SK-MEL-5 (cell line): ENCODE results near the gene ARHGEF40. TPM values are rescaled to one million over a fixed set of nuclear protein-coding genes. Genes with fewer than 3 reads are reported as not detected.
"Not testable (repeated sequence)": the region's sequence is repeated elsewhere in the genome, so short reads cannot be mapped to it uniquely, and the experiment has no call there.

Source experiments
- DNase-seq: peaks from one replicate; pipeline ENCODE4 v3.0.0-alpha.2; 2016; ENCODE audit warnings: low read depth, low spot score
- in situ Hi-C: cut with HindIII; loops from 2 replicates; pipeline ENCODE4 v1.10.0; 2016; ENCODE audit warnings: low sequenced_read_pairs, high pct_unique_total_duplicates, low pct_unique_long_range_greater_than_20kb
- total RNA-seq: library from RNA; depleted of rRNA; stranded (reverse); fragments of >200 nt; shearing (Covaris generic); gene quantifications from 2 replicates; pipeline ENCODE4 v1.2.3, GENCODE V29; 2014

ARHGEF40 gene
- total RNA-seq, 1 experiment from 2014 or later: 19.7 TPM

- DNase-seq: no peak
Measured at GRCh38 chr14:21037156-21037555, 32.9 kb upstream of the ARHGEF40 start.

DNA sequence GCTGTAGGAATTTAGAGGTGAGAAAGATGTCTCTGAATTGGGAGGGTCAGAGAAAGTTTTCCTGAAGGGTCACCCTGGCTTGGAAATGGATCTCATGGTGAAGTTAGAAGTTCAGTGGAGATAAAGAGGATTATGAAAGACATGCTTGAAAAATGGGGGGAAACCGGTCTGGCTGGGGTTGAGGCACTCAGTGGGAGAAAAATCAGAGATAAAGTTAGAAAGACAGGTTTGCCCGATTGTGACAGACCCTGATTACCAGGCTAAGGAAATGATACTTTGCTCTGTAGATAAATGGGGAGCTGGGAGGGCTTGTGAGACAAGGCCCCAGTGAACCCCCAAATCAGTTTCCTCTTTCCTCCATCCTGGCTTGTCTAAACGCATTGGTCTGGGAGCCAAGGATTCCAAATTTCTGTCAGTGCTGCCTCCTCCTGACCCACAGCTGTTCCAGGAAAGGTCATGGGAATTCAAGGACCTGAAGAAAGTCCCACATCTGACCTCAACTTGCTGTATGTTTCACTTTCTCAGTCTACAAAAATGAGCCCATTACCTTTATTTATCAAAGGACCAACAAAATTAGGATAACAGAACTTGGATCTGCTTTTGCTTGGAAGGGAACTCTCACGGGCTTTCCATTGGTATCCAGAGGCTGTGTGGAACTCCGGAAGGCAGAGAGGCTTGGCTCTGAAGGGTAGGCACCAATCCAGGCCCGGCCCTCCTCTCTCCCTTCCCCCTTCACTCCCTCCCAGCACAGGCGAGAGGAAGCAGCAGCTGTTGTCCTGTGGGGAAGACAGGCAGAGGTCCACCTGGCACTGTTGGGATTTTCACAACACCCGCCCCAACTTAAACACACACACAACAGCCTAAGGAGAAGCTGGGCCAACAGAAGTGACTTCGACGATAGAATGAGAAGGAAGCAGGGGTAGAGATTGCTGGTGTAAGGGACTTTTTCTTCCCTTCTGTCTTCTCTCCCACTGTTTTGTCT, 31.4 kb upstream of the ARHGEF40 start:
- peak; percentile 70 for DNase-seq
- in situ Hi-C loops: no loop called here

More at GRCh38 chr14:21037156-21037555, 32.9 kb upstream of the ARHGEF40 start:
- in situ Hi-C loops: no loop called here

GRCh38 chr14:21039585-21040369, 30.3 kb upstream of the ARHGEF40 start:
- DNase-seq: peak; percentile 84
- in situ Hi-C loops: no loop called here

GRCh38 chr14:21040370-21040925, 29.7 kb upstream of the ARHGEF40 start:
- no peak for DNase-seq
- in situ Hi-C loops: no loop called here

- in situ Hi-C loops, DNase-seq: not testable (repeated sequence)
Measured at GRCh38 chr14:21040941-21041340, 29.2 kb upstream of the ARHGEF40 start.

DNA sequence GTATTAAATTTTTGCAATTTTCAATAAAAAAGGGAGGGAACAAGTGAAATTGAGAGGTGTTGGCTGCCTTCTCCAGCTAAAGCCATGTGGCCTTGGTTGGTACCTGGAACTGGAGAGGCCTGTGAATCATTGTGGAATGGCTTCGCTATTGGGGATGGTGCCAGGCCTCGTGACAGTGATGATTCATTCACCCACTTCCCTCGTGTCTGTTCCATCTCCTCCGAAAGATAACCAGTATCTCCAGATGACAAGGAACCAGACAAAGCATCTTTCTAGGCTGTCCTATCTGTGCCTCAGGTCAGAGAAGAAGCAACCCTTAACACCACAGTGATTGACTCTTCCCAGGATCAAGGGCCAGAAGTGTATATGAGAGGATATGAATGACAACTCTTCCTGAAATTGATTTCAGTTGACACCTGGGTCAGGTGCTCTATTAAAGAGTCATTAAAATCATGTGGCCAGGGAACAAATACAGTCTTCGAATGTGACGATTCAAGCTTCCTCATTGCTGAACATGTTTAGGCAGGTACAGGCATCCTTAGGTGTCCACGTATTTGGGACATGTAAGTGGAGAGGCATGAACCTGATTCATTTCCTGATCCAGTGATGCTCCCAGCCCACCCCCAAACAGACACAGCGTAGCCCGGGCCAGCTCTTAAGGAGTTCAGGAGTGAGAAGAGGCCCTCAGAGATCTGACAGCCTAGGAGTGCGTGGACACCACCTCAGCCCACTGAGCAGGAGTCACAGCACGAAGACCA, 28.2 kb upstream of the ARHGEF40 start, which contains the start of gene RNASE7:
Gene RNASE7, plus strand, starts transcription at position 687 of the 758 bp plus-strand sequence. CDS start 631 bp downstream, outside the sequence.
- in situ Hi-C loops: no loop called here
- DNase-seq: peak; percentile 44

GRCh38 chr14:21042918-21043317, 27.2 kb upstream of the ARHGEF40 start:
- no peak for DNase-seq
- in situ Hi-C loops: no loop called here

DNA sequence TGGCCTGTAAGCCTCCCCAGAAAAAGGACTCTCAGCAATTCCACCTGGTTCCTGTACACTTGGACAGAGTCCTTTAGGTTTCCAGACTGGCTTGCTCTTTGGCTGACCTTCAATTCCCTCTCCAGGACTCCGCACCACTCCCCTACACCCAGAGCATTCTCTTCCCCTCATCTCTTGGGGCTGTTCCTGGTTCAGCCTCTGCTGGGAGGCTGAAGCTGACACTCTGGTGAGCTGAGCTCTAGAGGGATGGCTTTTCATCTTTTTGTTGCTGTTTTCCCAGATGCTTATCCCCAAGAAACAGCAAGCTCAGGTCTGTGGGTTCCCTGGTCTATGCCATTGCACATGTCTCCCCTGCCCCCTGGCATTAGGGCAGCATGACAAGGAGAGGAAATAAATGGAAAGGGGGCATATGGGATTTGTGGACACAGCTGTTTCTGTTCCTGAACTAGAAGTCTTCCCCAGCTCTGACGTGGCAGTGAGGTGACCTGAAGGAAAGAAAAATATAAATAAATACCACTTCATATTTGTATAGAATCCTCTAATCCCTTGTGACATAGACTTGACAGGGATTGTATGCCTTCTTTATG, 26.6 kb upstream of the ARHGEF40 start:
- in situ Hi-C loops: no loop called here
- no peak for DNase-seq

DNA sequence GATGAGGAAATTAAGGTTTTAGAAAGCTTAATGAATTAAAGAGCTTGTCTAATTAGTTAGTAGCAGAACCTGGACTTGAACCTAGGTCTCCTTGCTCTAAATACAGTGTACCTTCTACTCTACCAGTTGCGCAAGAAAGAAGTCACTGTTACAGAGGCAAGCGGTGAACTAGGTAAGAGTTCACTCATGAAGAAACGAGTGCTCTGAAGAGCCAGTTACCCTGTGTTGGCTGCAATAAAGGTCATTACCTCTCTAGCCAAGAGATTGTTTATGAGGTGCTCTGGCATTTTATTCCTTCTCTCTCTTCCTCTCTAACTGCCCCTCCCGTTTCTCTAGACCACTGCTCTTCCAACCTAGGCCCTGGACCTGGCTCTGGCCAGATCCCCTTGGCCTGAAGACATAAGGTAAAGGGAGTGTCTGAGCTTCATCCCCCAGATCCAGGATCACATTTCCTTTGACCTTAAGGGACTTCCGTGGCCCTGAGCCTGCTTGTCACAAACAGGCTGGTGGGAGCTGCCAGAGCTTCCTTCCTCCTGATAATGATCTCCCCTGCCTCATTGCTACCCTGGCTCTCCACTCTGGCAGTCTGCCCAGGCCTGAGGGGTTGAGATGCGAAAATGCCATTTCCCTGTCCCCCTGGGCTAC, 26.0 kb upstream of the ARHGEF40 start:
- in situ Hi-C loops: no loop called here
- no peak for DNase-seq

DNA sequence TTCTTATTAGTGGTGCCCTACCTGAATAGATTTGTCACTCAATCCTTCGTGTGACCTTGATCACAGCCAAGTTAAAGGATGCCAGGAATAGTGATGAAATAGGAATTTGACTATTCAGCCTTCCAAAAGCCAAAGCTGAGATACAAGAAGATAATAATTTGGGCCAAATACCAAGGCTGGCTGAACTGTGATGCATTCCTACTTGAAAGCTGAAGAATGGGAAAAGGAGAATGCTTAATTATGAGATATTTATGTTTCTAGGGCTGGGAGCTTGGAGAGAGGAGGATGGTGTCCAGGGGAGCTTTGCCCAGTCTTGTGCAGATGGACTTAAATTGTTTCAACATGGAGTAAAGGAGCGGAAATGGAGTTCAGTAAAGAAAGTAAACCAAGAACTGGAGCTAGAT, 22.7 kb upstream of the ARHGEF40 start:
- in situ Hi-C loops: no loop called here
- DNase-seq: no peak

DNA sequence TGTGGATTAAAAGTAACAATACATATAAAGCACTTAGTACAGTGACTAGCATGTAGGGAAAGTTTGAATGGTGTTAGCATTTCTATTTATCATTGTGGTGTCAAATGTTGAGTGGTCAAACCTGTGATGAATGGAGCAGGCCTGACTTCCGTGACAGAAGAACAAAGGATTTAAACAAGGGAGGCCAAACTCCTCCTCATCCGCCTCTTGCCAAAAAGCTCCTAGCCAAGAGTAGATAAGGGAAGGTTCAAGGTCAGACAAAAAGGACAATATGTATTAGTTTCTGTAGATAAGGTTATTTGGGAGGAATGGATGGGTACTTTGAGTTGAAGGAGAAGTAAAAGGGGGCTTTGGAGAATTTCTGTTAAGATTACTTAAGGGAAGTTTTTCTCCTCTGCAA, 21.5 kb upstream of the ARHGEF40 start:
- DNase-seq: no peak
- in situ Hi-C loops: no loop called here

- no peak for DNase-seq
- in situ Hi-C loops: no loop called here
Measured at GRCh38 chr14:21049271-21049673, 20.8 kb upstream of the ARHGEF40 start.

DNA sequence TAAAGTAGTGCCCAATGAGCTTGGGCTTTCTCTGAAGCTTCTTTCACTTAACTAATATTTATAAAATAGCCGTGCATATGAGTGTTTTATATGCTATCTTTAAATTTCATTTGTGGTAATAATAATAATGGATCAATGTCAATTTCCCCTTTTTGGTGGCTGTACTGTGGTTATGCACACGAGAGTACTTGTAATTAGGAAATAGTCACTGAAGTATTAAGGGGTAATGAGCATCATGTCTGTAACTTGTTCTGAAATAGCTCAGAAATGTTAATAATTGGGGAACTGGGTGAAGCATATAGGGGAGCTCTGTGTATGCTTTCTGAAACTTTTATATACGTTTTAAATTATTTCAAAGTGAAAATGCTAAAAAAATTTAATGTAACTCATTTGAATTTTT, 19.5 kb upstream of the ARHGEF40 start:
- in situ Hi-C loops: no loop called here
- DNase-seq: no peak

- in situ Hi-C loops: no loop called here
- DNase-seq: no peak
Measured at GRCh38 chr14:21053184-21054122, 16.7 kb upstream of the ARHGEF40 start.

DNA sequence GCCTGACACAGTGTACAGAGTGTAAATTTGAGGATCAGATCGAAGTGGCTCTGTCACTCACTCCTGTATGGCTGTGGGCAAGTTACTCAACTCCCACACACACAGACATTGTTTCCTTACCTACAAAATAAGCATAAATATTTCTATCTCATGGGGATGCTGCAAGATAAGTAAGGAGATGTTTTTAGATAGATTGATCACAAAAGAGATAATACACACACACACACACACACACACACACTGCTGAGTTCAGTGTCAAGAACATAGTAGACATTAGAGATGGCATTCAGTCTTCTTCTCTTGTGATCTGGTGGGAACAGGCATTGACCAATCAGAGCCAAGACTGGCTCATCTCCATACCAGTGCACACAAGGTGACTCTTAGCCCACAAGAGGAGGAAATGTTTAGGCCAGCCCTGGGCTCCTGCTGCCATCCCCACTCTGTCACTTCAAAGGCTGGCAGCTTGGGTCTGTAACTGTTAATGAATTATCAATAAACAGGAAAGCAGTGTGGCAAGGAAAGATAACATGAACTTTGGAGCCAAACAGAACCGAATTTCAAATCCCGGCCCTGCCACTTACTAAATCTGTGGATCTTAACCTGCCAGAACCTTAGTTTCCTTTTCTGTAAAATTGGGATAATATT, 15.9 kb upstream of the ARHGEF40 start:
- no peak for DNase-seq
- in situ Hi-C loops: no loop called here
